GM18951 (cell line): ENCODE data around the gene ITGA3.
A peak's percentile ranks its signal among the peaks of the same experiment; 100 is the strongest.

Experiments
- POLR2A ChIP-seq: IDR thresholded peaks from 4 replicates; pipeline ENCODE4 v1.6.1; 2011; ENCODE audit warnings: mild to moderate bottlenecking; ENCODE audit not compliant: insufficient read length, insufficient read depth; ENCODE audit errors: extremely low read depth
- in situ Hi-C: fragments of 300-500 bp; cut with MboI; formaldehyde crosslinking; loops from one replicate; pipeline ENCODE4 v1.12.0; 2022; ENCODE audit warnings: low sequenced_read_pairs, mixed read lengths, inconsistent platforms; ENCODE audit not compliant: unreplicated experiment

The ITGA3 gene

DNA sequence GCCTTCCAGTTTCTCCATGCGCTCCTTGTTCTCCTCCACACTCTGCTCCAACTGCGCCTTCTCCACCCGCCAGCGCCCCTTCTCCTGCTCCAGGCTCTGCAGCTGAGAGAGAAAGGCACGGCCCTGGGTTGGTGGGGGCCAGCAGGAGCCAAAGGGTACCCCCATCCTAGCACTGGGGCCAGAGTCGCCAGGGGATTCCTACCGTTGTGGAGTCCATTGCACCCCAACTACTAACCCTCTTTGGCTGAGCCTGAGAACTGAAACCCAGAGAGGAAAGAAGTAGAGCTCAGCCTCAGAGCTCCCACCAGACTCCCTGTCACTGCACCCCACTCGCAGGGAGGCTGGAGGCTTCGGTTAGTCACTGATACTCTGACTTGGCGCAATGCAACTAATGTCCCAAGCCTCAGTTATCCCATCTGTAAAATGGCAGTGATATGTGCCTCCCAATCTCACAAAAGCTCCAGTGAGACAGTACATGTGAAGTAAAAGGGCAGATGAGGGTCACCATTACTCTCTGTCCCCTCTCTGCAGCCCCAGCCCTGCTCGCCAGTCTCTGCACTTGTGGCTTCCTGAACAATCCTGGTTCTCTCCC, 80.3 kb downstream of the ITGA3 start:
- TF ChIP-seq POLR2A = no peak
- in situ Hi-C loops = no loop called here

DNA sequence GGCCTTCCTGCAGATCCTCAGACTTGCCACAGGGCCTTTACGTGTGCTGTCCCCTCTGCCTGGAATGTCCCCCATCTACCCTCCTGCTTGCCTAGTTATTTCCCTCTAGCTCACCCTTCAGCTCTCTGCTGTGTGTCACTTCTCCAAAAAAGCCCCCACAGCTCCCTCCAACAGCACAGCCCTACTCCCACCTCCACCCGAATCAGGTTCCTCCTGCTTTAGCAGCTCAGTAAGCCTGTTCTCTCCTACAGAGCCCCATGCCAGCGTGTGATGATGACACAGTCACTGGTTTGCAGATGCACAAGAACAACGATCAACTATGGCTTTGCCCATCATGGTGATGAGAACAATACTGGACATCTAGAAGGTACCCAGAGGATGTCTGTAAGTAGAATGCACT, 81.1 kb downstream of the ITGA3 start:
- in situ Hi-C loops = no loop called here
- peak; percentile 12 for TF ChIP-seq POLR2A

DNA sequence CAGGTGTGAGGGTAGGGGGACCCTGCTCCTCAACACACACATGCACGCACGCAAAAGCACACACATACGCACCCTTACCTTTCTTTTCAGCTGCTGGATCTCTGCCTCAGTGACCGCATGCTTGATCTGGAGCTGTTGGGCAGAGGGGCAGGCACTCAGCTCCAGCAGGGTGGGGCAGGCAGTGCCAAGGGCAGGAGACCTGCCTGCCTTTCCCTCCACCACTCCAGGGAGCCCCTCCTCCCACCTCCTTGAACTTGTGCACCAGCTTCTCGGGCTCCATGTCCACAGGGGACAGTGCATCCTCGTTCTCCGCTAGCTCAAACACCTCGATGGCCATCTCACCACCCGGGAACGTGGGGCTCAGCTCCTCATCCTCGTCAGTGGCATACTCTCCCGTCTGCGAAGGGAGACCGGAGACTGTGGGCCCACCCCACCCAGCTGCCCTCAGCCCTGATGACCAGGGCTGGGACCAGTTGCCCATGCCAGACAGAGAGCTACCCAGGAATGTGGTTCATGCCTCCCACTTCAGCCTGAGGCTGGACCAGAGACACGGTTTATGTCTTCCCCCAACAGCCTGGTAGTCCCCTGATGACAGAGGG, 83.4 kb downstream of the ITGA3 start:
- no peak for TF ChIP-seq POLR2A
- in situ Hi-C loops = no loop called here
